ENCODE data around the gene LDLRAD4.

DNA sequence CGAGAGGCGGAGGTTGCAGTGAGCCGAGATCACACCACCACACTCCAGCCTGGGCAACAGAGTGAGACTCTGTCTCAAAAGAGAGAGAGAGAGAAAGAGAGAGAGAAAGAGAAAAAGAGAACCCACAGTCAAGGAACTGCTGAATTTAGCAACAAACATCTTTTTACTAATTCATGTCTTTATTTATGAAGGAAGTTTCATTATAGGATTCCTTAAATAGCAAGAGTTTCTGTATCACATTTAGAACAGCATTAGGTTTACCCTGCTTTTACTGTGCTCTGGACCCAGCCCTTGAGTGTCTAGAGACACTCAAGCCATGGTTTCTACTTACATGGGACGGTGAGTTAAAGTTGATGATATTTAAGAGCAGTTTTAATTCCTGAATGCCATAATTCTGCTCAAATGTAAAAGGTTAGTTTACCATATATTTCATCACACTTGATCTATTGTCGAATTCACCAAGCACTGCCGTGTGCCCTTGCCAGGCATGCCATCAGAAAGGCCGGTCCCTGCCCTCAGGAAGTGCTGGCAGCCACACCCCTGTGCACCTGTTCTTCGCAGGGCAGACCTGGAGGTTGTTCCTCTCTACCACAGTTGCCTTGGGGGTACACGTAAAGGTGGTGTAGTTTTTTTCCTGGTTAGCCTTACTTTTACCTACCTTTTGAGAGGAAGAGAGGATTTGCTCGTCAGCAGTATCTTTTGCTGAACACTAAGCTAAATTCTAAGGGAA is 153.3 kb downstream of the LDLRAD4 start:
- TF ChIP-seq EP300 (IDR thresholded peaks at IDR 0.05), result no peak
- TF ChIP-seq, protein P1, sequence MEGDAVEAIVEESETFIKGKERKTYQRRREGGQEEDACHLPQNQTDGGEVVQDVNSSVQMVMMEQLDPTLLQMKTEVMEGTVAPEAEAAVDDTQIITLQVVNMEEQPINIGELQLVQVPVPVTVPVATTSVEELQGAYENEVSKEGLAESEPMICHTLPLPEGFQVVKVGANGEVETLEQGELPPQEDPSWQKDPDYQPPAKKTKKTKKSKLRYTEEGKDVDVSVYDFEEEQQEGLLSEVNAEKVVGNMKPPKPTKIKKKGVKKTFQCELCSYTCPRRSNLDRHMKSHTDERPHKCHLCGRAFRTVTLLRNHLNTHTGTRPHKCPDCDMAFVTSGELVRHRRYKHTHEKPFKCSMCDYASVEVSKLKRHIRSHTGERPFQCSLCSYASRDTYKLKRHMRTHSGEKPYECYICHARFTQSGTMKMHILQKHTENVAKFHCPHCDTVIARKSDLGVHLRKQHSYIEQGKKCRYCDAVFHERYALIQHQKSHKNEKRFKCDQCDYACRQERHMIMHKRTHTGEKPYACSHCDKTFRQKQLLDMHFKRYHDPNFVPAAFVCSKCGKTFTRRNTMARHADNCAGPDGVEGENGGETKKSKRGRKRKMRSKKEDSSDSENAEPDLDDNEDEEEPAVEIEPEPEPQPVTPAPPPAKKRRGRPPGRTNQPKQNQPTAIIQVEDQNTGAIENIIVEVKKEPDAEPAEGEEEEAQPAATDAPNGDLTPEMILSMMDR (IDR thresholded peaks at IDR 0.05), result no peak

Measured in stomach (tissue), 4 donors.